DMS 273 treated with DMSO at 0.1 percent for 48 hours (cell line): ENCODE measurements around the gene C2CD4A.

ENCODE experiments used
- DNase-seq: peaks from one replicate; lab custom pipeline; 2025; lab: John Stamatoyannopoulos, UW

C2CD4A gene

GRCh38 chr15:62104401-62104800 lies 37.6 kb downstream of the C2CD4A start:
- DNase-seq = no peak

- DNase-seq = no peak
These were observed 38.1 kb downstream of the C2CD4A start for GRCh38 chr15:62104846-62105245.

- no peak for DNase-seq
These were observed 38.5 kb downstream of the C2CD4A start for GRCh38 chr15:62105266-62105665.

- DNase-seq = no peak
These were observed 39.3 kb downstream of the C2CD4A start for GRCh38 chr15:62106096-62106495.

GRCh38 chr15:62107571-62108121 lies 40.9 kb downstream of the C2CD4A start:
- no peak for DNase-seq

- DNase-seq = no peak
These were observed 41.6 kb downstream of the C2CD4A start for GRCh38 chr15:62108411-62108810.

GRCh38 chr15:62109437-62109836 lies 42.7 kb downstream of the C2CD4A start:
- no peak for DNase-seq

- DNase-seq = peak; percentile 65
These were observed 43.4 kb downstream of the C2CD4A start for GRCh38 chr15:62109982-62110851.

GRCh38 chr15:62112081-62112480 lies 45.3 kb downstream of the C2CD4A start:
- DNase-seq = no peak

GRCh38 chr15:62112616-62113593 lies 46.1 kb downstream of the C2CD4A start:
- DNase-seq = no peak

- DNase-seq = no peak
These were observed 49.1 kb downstream of the C2CD4A start for GRCh38 chr15:62115847-62116246.

GRCh38 chr15:62118520-62119226 lies 51.9 kb downstream of the C2CD4A start:
- DNase-seq = no peak

- peak; percentile 44 for DNase-seq
These were observed 52.6 kb downstream of the C2CD4A start for GRCh38 chr15:62119227-62119864.

- DNase-seq = no peak
These were observed 53.1 kb downstream of the C2CD4A start for GRCh38 chr15:62119874-62120273.
